Osteoblast (primary cell): ENCODE results near the gene MAP2K1. TPM values are rescaled to one million over a fixed set of nuclear protein-coding genes. Genes with fewer than 3 reads are reported as not detected.
A peak's percentile ranks its signal among the peaks of the same experiment; 100 is the strongest.

ENCODE experiments used
- DNase-seq: peaks from one replicate; pipeline ENCODE4 v3.0.0; 2011; ENCODE audit warnings: low spot score, mixed read lengths; ENCODE audit not compliant: insufficient read length; ENCODE audit errors: missing footprints
- H2AFZ ChIP-seq: 2 replicates; pipeline ENCODE4 v1.6.0; 2011; ENCODE audit warnings: mild to moderate bottlenecking, low read length
- H3K27ac ChIP-seq: 2 replicates; pipeline ENCODE4 v1.5.1; 2011; ENCODE audit warnings: mild to moderate bottlenecking, low read depth, low read length, moderate library complexity
- H3K27me3 ChIP-seq: 2 replicates; pipeline ENCODE4 v1.6.0; 2012; ENCODE audit warnings: mild to moderate bottlenecking, control low read depth, inconsistent platforms, low read length, moderate library complexity; ENCODE audit not compliant: insufficient read depth
- H3K36me3 ChIP-seq: 2 replicates; pipeline ENCODE4 v1.5.1; 2011; ENCODE audit warnings: mild to moderate bottlenecking, low read length, control low read depth, moderate library complexity; ENCODE audit not compliant: insufficient read depth
- H3K4me1 ChIP-seq: 2 replicates; pipeline ENCODE4 v1.5.1; 2011; ENCODE audit warnings: mild to moderate bottlenecking, low read length, control low read depth, moderate library complexity; ENCODE audit not compliant: insufficient read depth
- H3K4me2 ChIP-seq: 2 replicates; pipeline ENCODE4 v1.6.0; 2011; ENCODE audit warnings: mild to moderate bottlenecking, low read length; ENCODE audit not compliant: insufficient read depth
- H3K4me3 ChIP-seq: fragments of 200-600 bp; sonication (generic); 3 replicates; pipeline ENCODE4 v1.5.1; 2012; ENCODE audit warnings: mild to moderate bottlenecking, low read length, inconsistent platforms; ENCODE audit not compliant: insufficient read depth
- H3K79me2 ChIP-seq: 2 replicates; pipeline ENCODE4 v1.6.0; 2012; ENCODE audit warnings: mild to moderate bottlenecking, low read length, control low read depth, inconsistent platforms; ENCODE audit not compliant: insufficient read depth
- H3K9me3 ChIP-seq: 2 replicates; pipeline ENCODE4 v1.5.1; 2011; ENCODE audit warnings: low read depth, low read length, control low read depth
- H4K20me1 ChIP-seq: 2 replicates; pipeline ENCODE4 v1.6.0; 2012; ENCODE audit warnings: mild to moderate bottlenecking, low read length, control low read depth; ENCODE audit not compliant: insufficient read depth
- CTCF ChIP-seq: IDR thresholded peaks from 2 replicates; pipeline ENCODE4 v1.5.1; 2011; ENCODE audit warnings: mild to moderate bottlenecking, low read depth, low read length, moderate library complexity; ENCODE audit errors: extremely low read depth
- total RNA-seq: library from RNA; depleted of rRNA; stranded (reverse); fragments of >200 nt; gene quantifications from 2 replicates; pipeline ENCODE4 v1.2.3, GENCODE V29; 2012

MAP2K1 gene
- total RNA-seq, 1 donor, result 19.2 TPM

DNA sequence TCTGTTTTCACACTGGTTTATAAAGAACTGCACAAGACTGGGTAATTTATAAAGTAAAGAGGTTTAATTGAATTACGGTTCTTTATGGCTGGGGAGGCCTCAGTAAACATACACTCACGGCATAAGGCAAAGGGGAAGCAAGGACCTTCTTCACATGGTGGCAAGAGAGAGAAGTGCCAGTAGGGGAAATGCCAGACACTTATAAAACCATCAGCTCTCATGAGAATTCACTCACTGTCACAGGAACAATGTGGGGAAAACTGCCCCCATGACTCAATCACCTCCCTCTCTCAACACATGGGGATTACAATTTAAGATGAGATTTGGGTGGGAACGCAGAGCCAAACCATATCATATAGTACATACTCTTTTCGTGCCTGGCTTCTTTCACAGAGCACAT lies 42.4 kb downstream of the MAP2K1 start:
- Histone ChIP-seq H3K4me1 (no peaks in the 10 kb centered on the region), H4K20me1 (peaks cover 53% of the 10 kb centered on the region), H3K4me3 (no peak overlapping the region), H3K27ac (no peak overlapping the region), H3K27me3 (no peaks in the 10 kb centered on the region), H2AFZ (no peak overlapping the region), H3K79me2 (peaks cover 86% of the 10 kb centered on the region), H3K36me3 (no peaks in the 10 kb centered on the region), H3K4me2 (no peak overlapping the region), H3K9me3 (no peaks in the 10 kb centered on the region)
- peak; percentile 23 for DNase-seq
- TF ChIP-seq CTCF, result no peak

GRCh38 chr15:66429546-66429945 lies 42.8 kb downstream of the MAP2K1 start:
- H3K27ac ChIP-seq, result no peak overlapping the region
- H3K79me2 ChIP-seq, result peaks cover 86% of the 10 kb centered on the region
- H3K27me3 ChIP-seq, result no peaks in the 10 kb centered on the region
- TF ChIP-seq CTCF, result no peak
- H3K4me2 ChIP-seq, result no peak overlapping the region
- no peak overlapping the region for H3K4me3 ChIP-seq
- peaks cover 56% of the 10 kb centered on the region for H4K20me1 ChIP-seq
- H3K9me3 ChIP-seq, result no peaks in the 10 kb centered on the region
- H3K36me3 ChIP-seq, result no peaks in the 10 kb centered on the region
- H2AFZ ChIP-seq, result no peak overlapping the region
- H3K4me1 ChIP-seq, result no peaks in the 10 kb centered on the region
- no peak for DNase-seq

DNA sequence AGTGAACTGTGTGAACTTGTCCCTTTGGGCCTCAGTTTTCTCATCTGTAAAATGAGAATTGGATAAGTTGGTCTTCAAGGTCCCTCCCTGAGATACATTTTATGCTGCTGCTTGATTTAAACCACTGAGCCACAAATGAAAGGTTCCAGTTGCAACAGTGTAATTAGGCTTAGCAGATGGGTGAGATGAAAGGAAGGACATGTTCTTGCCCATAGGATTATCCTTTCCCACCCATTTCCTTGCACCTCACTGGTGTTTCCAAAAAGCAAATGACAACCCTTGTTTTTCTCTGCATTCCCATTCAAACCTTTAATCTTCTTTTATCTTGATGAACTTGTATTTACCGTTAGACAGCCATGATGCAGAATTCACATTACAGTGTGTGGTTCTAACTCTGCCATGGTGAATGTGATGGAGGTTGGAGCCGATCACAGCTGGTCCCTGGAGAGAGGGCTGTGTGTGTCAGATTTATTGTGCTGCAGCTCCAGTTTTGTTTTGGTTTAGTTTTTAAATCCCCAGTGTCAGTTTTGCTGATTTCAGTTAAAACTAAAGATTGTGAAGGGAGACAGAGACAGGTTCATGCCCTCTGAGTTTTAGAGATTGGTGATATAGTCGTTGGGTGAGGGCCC lies 44.0 kb downstream of the MAP2K1 start:
- peaks cover 81% of the 10 kb centered on the region for H3K79me2 ChIP-seq
- H4K20me1 ChIP-seq, result peaks cover 54% of the 10 kb centered on the region
- H2AFZ ChIP-seq, result no peak overlapping the region
- no peak overlapping the region for H3K4me3 ChIP-seq
- peak; percentile 59 for DNase-seq
- H3K27ac ChIP-seq, result no peak overlapping the region
- H3K36me3 ChIP-seq, result peaks cover 6% of the 10 kb centered on the region
- no peaks in the 10 kb centered on the region for H3K27me3 ChIP-seq
- no peaks in the 10 kb centered on the region for H3K9me3 ChIP-seq
- no peak for TF ChIP-seq CTCF
- H3K4me1 ChIP-seq, result no peaks in the 10 kb centered on the region
- H3K4me2 ChIP-seq, result no peak overlapping the region

GRCh38 chr15:66433726-66434125 lies 47.0 kb downstream of the MAP2K1 start:
- Histone ChIP-seq H4K20me1 (peaks cover 55% of the 10 kb centered on the region), H3K4me2 (no peak overlapping the region), H2AFZ (no peak overlapping the region)

More at GRCh38 chr15:66433726-66434125, 47.0 kb downstream of the MAP2K1 start:
- Histone ChIP-seq H3K79me2 (peaks cover 69% of the 10 kb centered on the region), H3K27ac (no peak overlapping the region), H3K4me1 (no peaks in the 10 kb centered on the region), H3K36me3 (peaks cover 26% of the 10 kb centered on the region), H3K9me3 (no peaks in the 10 kb centered on the region), H3K27me3 (no peaks in the 10 kb centered on the region), H3K4me3 (no peak overlapping the region)
- no peak for TF ChIP-seq CTCF
- peak; percentile 50 for DNase-seq
